ENCODE data around the gene MGST2.

The MGST2 gene

GRCh38 chr4:139745111-139745639, 79.6 kb downstream of the MGST2 start:
- DNase-seq: no peak

DNA sequence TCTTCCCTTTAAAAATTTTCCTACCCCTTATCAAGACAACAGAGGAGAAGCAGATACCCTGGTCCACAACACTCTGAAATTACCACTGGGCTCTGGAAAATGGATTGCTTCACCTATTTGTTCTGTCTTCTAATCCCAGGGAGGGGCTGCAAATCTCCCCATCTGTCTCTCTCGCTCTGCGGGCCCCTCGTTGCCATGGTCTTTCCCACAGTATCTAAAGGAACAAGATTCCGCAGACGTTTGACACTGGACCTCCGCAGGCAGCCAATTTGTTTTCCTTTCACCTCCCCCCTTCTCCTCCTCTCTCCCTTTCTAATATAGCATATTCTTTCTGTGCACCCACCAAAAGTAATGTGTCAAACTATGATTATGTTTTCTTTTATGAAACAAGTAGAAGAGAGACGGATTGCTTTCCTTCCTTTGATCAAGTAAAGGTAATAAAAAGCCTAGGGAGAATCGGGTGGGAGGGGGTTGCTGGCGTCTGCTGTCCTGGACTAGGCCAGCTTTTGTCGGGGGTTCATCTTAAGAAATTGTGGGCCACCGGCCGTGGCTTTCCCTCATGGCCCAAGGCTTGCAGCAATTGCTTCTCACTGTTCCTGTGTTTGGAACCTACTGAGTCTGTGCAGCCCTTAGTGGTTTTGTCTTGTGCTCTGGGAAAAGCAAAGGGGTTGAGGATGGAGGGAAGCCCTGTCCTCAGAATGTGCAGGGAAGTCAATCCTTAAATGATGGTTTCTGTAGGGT, 81.0 kb downstream of the MGST2 start:
- DNase-seq: no peak

- no peak for DNase-seq
Observed at GRCh38 chr4:139749338-139749737, 83.7 kb downstream of the MGST2 start.

- DNase-seq: no peak
Observed at GRCh38 chr4:139749835-139750498, 84.3 kb downstream of the MGST2 start.

GRCh38 chr4:139753686-139754085, 88.1 kb downstream of the MGST2 start:
- DNase-seq: no peak
